Fibroblast of pulmonary artery (primary cell): ENCODE data around the gene TNIK.
A peak's percentile ranks its signal among the peaks of the same experiment; 100 is the strongest.

Experiments
- DNase-seq: peaks from one replicate; pipeline ENCODE4 v3.0.0-alpha.2; 2010; ENCODE audit warnings: low read depth
- H3K4me3 ChIP-seq: replicated peaks from 2 replicates; pipeline ENCODE4 v1.5.1; 2011; ENCODE audit warnings: low read depth, mild to moderate bottlenecking, control low read depth, low read length, moderate library complexity
- CTCF ChIP-seq: IDR thresholded peaks from 2 replicates; pipeline ENCODE4 v1.5.1; 2011; ENCODE audit warnings: mild to moderate bottlenecking, control low read depth, low read length, inconsistent platforms; ENCODE audit errors: missing control alignments

The TNIK gene

GRCh38 chr3:171194965-171195364, 265.2 kb downstream of the TNIK start:
- H3K4me3 ChIP-seq = no peak overlapping the region
- TF ChIP-seq CTCF = no peak
- DNase-seq = no peak

- H3K4me3 ChIP-seq = no peak overlapping the region
- TF ChIP-seq CTCF = no peak
- DNase-seq = peak; percentile 61
Measured at GRCh38 chr3:171193693-171194092, 266.5 kb downstream of the TNIK start.

- DNase-seq = peak; percentile 90
- no peak for TF ChIP-seq CTCF
- no peak overlapping the region for H3K4me3 ChIP-seq
Measured at GRCh38 chr3:171192176-171192854, 267.9 kb downstream of the TNIK start.

GRCh38 chr3:171190668-171191067, 269.5 kb downstream of the TNIK start:
- DNase-seq = no peak
- H3K4me3 ChIP-seq = no peak overlapping the region
- TF ChIP-seq CTCF = no peak

- no peak for DNase-seq
- no peak overlapping the region for H3K4me3 ChIP-seq
- TF ChIP-seq CTCF = no peak
Measured at GRCh38 chr3:171189394-171190080, 270.7 kb downstream of the TNIK start.

- peak; percentile 68 for DNase-seq
- peak; percentile 81 for TF ChIP-seq CTCF
- H3K4me3 ChIP-seq = no peak overlapping the region
Measured at GRCh38 chr3:171187706-171188290, 272.4 kb downstream of the TNIK start.
